ENCODE results near the gene ADARB1. TPM values are rescaled to one million over a fixed set of nuclear protein-coding genes. Genes with fewer than 3 reads are reported as not detected.

Gene ADARB1
- total RNA-seq, 1 donor from 2014 or later = 19.2 TPM

DNA sequence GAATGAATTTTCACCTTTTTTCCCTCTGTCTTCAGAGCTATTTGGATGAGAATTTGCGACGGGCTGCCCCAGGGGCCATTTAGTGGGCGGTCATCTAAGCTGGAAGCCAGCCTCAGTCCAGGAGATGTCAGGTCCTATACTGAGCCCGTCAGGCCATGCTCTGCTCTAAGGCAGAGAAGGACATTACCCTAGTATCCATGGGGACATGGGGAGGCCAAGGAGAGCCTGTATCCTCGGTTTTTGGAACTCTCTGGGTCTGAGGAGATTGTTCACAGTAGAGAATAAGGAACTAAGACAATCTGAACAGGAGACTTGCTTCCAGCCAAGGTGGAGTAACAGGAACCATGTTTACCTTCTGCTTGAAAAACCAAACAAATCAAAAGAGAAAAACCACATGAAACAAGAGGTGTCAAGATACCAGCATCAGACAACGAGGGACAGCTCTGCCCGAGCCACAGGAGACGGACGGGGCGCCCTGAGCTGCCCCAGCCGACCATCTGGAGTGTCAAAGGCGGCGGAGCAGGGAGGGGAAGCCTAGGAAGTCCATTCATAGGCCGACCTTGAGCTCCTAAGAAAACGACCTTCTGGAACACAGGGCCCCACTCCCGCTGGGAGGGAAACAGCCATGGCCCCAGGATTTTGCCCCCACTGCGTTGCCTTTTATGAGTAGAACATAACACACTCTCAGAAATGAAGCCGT is 20.0 kb upstream of the ADARB1 start:
- no peak for DNase-seq (ENCODE audit: low spot score in 2 of 2)
- FAIRE-seq = no peak

DNA sequence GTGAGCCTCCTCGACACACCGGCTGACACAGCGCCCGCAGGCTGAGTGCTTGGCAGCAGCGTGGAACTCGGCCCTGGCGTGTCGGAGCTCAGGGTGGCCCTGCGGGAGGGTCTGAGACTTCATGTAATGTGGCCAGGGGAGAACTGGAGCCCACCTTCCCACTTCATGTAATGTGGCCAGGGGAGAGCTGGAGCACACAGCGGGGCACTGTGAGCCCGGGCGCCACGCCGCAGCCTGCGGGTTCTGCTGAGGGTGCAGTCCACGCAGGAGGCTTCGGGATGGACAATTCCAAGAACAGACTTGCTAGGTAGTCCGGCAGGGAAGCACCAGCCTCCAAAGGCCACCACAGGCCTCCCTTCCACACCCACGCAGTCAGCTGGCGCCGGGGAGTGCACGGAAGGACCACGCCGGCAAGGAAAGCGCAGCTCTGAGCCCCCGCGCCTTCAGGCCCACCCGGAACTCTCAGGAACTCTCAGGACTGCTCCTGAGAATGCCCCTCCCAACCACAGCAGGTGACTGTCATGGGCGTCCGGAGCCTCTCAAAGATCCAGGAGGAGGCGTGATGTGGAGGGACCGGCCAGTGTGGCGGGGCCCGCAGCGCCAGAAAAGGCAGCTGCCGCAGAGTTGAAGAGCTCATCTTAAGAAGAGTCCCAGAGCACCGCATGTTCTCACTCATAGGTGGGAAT is 19.3 kb upstream of the ADARB1 start:
- DNase-seq (ENCODE audit: low spot score in 2 of 2) (no peak), FAIRE-seq (no peak)

DNA sequence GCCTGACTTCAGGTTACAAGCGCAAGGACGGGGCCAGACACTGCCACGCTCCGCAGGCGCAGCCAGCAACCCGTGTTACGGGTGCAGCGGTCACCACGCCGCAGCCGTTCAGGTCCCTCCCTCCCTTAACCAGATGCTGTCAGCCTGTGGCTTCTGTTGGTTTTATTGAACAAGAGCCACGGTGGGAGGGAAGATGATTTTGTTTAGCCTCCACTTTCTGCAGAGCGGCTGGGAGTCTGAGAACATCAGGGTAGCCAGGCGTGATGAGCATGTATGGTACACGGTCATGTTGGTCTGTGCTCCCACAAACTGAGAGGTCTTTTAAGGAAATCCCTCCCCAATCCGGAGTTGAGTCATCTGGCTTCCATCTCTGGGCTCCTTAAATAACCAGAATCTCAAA is 18.5 kb upstream of the ADARB1 start:
- FAIRE-seq (no peak), DNase-seq (ENCODE audit: low spot score in 2 of 2) (peak in 1 of 2 donors; percentile 65)

DNA sequence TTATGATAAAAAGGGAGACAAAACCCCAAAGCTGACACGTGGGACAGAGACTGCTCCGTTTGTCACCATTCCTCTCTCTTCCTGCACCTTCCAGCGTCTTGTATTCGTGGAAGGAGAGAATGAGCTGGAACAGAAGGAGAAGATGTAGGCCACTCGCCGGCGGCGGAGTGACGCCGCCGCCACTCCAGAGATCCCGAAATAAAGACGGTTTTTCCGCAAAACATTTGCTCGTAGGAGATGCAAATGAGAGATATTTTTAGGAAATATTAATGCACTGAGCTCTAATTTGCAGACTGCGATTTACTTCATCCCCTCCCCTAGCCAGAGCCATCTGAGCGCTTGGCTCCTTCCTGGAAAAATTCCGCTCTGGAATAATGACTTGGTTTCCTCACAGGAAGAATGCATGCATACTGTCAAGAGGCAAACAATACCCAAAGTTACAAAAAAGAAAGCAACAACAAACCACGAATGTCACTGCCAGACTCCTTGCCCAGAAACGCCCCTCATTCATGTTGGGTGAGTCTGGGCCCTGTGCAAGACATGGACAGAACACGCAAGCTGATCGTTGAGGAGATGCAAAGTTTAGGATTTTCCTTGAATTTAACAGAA is 18.0 kb upstream of the ADARB1 start:
- DNase-seq (ENCODE audit: low spot score in 2 of 2) (no peak), FAIRE-seq (no peak)

DNA sequence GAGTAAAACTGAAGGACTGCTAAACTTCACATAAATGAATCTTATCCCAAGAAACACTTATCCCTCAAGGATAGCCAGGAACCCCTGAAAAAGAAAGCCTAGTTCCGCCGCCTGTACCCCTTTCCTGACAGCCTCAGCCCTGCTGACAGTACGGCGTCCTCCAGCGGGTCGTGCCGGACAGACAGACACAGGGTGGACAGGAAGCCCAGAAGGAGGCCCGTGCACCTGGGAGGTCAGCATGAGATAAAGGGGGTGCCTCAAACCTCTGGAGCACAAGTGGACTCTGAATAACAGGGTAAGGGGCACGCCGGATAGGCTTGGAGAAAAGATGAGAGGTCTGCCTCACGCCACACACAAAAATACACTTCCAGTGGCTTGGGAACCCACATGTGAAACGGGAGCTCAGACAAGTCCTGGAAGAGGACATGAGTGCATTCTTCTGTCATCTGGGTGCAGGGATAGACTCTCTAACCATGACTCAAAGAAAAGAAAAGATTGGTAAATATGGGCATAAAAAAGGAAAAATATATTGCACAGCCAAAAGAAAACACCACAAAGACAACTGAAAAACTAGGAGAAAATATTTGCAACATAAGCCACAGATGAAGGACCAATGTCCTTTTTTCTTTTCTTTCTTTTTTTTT is 17.3 kb upstream of the ADARB1 start:
- DNase-seq (ENCODE audit: low spot score in 2 of 2) (no peak), FAIRE-seq (no peak)

DNA sequence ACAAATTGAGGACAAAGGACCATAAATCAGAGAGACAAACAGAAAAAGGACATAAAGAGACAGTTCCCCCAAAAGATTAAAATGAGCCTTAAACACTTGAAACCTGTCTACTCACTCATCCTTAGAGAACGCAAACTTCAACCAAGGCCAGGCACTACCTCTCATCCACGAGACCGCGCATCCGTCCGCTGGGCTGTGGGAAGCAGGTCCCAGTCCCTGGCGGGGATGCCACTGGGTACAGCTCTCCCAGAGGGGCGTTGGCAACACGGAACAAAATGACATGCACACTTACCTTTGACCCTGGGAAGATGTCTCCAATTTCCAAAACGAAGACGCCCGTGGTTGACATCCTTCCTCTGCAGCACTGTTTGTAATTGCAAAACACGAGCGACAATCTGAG is 16.5 kb upstream of the ADARB1 start:
- FAIRE-seq (no peak), DNase-seq (ENCODE audit: low spot score in 2 of 2) (no peak)

DNA sequence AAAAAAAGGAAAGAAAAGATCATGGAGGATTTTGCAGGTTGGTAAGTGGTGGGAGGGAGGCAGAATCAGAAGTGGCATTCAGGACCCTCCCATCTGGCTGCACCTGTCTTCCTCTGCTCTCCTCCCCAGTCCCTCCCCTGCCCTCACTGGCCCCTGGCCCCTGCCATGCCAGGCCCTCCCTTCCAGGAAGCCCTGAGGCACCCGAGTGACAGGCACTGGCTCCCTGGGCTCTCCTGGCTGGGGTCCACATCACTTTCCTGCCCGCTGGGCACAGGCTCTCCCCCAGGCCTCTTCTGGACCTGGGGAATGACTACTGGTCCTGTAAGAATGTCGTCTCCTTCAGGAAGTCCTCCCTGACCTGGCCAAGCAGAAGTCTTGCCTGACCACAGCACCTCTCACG is 15.3 kb upstream of the ADARB1 start:
- DNase-seq (ENCODE audit: low spot score in 2 of 2) (no peak), FAIRE-seq (no peak)

DNA sequence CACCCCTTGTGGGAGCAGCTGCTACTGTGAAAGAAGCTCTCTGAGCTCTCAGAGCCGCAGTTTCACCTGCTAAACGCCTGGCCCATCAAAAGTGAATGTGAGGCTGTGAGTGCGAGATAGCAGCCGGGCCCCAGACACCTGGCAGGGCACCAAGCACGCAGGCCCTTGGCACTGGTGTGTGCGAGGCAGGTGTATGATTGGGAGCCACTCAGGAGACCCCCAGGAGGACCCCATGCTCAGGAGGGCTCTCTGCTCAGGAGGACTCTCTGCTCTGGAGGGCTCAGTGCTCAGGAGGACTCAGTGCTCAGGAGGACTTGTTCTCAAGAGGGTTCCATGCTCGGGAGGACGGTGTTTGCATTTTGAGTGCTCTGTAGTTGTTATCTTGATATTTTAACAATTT is 14.3 kb upstream of the ADARB1 start:
- FAIRE-seq (no peak), DNase-seq (ENCODE audit: low spot score in 2 of 2) (no peak)

DNA sequence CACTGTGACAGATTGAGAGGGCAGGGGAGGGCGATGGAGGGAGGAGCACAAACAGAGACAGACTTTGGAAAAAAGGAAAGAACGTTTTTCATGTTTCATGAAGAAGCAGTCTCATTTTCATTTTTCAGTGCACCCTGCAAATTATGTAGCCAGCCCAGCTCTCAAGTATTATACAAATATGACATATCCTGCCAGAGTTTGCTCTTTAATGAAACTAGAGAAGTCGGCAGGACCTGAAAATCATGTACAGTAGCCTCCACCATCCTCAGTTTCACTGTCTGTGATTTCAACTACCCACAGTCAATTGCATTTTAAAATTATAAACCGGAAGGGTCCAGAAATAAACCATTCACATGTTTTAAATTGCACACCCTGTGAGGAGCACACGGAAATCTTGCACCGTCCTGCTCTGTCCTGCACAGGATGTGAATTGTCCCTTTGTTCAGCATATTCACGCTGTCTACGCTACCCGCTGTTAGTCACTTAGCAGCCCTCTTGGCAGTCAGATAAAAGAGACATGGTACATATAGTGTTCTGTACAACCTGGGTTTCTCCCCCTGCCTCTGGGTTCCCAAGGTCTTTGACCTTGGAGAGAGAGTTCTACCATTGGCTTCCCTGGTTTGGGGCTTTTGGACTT is 13.6 kb upstream of the ADARB1 start:
- DNase-seq (ENCODE audit: low spot score in 2 of 2) = no peak
- no peak for FAIRE-seq

DNA sequence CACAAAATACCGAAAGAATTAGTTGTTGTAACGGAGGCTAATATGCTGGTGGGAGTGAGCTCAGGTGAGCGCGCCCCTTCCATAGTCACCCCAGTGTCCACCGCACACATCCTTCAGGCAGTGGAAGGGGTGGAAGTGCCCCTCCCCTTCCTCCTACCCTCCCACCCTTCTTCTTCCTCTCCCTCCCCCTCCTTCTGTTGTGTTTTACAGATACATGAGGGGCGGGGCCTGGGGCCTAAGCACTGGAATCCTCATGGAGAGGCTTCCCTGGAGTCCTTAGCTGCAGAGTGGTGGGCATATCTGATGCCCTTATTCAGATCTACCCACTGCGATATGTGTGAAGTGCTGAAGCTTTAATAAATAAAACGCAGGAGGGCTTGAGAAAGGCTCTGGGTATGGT is 10.3 kb upstream of the ADARB1 start:
- no peak for FAIRE-seq
- no peak for DNase-seq (ENCODE audit: low spot score in 2 of 2)

DNA sequence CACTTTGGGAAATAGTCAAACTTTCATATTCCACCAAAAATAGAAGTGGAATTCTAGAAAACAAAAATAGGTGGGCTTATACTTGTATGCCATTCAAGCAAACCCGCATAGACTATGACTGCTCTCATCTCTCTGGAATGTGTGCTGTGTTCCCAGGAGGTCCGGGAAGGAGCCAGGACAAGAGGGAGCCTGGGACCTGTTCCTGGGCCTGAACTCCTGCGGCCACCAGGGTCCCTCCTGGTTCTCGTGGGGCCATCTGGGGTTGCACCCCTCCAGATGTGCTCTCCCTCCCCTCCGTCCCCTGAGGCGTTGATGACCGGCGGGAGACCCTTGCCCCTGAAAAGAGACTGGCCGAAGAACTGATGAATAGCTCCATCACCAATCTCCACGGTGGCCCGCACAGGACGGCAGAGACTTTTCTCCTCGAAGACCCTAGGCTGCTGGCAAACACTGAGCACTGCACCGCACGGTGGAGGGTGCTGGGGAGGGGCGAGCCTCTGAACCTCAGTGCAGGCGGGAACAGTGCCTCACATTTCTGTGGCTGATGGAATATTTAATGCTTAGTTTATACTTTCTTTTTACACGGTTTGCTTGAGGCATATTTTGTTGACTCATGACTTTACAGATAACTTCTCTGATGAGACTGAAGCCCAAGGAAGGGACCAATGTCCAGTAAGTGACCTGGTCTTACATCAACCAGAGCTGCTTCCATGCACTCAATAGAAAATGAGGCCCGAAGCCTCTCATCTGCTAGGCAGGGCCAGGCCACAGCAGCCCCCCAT is 9.6 kb upstream of the ADARB1 start:
- FAIRE-seq (no peak), DNase-seq (ENCODE audit: low spot score in 2 of 2) (no peak)

DNA sequence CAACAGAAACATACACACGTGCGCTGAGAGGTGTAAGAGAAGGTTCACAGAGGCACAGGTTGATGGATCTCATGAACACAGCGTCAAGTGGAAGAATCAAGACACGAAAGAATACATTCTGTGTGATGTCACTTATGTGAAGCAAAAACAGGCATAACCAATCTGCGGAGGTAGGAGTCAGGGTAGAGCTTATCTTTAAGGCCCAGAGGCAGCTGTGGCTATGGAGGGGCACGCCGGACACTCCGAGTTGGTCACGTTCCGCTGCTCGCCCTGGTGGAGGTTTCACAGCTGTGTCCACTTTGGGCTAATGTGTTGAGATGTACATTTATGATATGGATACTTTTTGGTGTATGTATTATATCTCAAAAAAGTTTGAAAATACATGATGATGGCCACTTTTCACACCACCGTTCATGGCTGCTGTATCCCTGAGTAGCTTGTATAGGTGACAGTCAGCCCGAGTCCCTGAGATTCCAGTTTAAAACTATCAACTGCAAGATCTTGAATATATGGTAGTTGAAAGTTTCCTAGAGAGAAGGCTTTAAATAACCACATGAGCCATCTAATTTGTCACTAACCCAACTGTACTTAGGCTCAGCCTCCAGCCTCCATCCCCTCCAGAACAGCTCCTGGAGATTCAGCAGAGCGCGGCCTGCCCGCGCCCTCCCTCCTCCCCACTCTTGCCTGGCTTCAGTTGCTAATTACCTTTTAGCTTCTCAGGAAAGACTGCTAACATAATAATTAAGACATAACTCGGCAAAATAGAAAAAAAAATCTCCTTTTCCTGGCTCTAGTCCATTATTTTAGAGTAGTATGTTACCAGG is 6.7 kb upstream of the ADARB1 start:
- DNase-seq (ENCODE audit: low spot score in 2 of 2) (no peak), FAIRE-seq (no peak)

DNA sequence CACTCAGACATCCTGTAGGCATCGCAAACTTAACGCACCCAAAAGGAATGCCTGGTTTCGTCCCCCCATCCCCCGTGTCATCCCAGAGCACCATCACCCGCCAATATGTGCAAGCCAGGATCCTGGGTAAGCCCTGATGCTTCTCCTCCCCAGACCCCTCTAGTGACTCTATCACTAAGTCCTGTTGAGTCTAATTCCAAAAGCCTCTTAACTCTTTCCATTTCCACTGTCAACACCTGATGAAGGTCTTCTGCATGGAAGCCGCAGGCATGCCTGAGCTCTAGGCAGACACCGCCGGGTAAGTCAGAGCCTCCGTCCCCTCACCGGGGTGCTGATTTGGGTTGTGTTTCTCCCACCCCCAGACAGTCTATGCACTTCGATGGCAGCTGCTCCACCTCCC is 5.3 kb upstream of the ADARB1 start:
- no peak for DNase-seq (ENCODE audit: low spot score in 2 of 2)

DNA sequence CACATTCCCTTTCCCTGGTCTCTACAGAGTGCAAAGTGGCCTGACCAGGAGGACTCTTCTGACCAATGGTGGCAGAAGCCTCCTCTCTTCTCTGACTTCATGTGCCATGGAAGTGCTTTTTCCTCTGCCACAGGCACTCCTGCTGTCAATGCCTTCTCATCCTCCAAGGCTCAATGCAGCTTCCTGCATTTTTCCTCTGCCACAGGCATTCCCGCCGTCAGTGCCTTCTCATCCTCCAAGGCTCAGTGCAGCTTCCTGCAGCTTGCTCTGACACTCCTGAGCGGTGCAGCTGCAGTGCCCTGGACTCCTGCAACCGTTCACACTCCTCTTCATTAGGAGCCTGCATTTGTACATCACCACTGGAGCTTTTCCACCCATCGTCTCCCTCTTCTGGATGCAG is 4.7 kb upstream of the ADARB1 start:
- no peak for FAIRE-seq
- no peak for DNase-seq (ENCODE audit: low spot score in 2 of 2)

More for the DNA sequence above, 5.3 kb upstream of the ADARB1 start:
- no peak for FAIRE-seq

DNA sequence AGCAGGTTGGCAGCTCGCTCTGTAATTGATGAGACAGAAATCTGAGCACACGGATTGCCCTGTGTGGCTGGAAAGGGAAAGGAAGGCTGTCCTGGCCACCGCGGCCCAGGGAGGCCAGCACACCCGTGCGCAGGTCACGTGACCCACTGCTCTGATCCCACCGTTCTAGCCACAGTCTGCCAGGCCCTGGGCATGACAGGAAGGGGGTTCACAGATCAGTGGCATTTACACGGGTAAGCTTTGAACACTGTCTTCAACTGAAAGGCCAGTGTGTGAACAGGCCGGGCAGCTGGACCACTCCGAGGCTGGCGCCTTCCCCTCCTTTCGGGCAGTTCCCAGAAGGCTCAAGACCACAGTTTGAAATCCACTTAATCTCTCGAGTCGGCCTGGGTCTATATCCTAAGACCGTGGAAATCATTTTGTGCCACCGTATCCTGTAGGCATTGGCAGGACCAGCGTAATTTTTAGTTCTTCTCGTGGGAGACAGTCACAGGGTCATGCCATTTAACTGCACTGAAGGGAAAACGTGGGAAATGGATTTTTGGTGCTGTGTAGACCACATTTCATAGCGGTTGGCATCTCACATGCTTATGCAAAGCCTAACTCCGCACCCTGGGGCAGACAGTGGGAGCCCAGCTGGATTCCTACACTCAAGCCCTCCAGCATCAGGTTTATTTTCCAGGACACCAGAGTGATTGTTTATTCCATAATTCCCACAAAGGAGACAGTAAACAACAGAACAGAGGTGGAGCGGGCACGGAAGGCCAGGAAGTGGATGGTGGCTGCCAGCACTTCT is 3.1 kb upstream of the ADARB1 start:
- DNase-seq (ENCODE audit: low spot score in 2 of 2) (no peak), FAIRE-seq (no peak)

DNA sequence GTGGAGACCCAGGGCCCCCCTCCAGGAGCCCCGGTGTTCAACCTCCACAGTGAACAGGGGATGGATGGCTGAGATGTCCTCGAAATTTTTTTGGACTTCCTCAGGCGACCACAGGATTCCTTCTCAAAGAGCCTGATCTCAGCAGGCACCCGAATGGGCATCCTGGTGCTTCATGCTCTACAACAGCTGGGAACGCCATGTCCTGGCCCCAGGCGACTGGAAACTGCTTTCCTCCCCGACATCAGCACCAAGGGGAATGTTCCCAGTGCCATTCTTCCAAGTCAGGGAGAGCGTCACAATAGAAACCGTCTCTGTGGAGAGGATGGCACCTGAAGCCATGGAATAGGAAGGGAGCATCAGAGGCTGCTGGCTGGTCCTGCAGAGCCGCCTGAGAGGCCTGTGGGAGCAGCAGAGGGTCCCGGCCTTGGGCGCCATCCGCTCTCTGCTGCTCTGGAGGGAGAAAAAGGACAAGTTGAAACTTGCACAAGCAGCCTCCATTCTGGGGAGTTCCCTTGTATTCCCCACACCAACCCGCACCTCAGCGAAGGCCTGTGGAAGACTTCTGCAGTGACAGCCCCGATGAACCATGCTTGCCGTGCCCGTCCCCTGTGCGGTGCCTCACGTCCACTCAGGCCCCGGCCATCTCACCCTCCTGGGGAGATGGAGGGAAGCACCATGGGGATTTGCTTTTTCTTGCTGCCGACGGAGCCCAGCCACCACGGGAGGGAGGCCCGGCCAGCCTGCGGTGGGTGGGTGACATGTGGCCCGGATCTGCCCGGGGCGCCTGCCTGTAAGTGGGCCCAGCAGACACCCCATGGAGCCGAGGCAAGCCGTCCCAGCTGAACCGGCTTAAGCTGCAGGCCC is 2.3 kb upstream of the ADARB1 start:
- DNase-seq (ENCODE audit: low spot score in 2 of 2) = no peak
- FAIRE-seq = no peak

DNA sequence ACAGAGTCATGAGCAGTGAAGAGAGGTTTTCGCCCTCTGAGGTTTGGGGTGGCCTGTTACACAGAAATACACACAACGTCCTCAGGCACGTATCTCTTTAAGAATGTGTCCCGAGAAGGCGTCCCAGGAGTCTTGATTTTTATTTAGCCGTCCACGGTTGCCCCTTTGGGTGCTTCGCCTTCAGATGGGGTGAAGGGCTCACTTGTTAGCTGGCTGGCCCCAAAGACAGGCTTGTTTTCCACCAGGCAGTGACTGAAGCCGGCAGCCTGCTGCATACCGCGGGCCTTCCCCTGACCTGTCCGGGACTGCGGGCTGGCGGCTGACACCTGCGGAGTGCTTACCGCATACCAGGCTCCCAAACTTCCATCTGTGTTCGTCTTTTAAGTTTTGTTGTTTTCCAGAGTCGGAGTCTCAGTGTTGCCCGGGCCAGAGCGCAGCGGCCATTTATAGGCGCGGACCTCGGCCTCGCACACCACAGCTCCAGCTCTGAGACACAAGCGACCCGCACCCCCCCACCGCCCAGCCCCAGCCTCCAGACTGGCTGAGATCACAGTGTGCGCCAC is 1.6 kb upstream of the ADARB1 start:
- DNase-seq (ENCODE audit: low spot score in 2 of 2) (no peak), FAIRE-seq (no peak)

Measured in frontal cortex (tissue), 4 donors.